GF-D8 (cell line): ENCODE data around the gene MYH7B.

ENCODE experiments used
- DNase-seq: peaks from one replicate; lab custom pipeline; 2025; lab: John Stamatoyannopoulos, UW

MYH7B gene

DNA sequence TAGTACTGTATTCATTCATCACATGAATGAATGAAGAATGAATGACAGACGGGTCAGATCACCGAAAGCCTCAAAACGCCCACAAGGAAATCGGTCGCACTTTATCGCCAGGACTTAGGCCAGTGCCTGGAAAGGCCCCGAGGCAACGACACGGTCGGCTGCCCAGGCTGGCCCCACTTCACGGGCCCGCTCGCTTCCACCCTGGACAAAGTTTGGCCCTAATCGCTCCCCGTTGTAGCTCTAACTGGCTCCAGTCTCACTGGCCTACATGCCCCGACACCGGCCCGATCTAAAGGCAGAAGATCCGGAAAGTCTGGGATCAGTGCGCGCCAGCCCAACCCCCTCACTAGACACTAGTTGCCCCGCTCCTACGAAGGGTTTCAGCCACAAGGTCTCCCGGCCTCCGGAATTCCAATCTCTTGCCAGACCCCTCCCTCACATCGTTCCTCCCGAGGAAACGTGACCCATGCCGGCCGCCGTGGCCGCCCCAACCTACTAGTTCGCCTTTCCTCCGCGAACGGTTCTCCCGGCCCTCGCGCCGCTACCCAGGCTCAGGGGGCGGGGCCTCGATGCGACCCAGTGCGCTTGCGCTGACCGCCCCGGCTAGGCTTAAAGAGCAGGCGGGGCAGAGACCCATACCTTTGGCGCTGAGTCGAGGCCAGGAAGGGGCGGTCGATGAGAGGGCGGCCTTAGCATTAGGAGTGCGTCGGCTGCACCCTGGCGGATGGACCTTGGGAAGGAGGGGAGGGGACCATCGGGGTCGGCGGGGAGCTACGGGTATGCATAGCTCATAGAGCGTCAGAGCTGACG lies at the start of gene MYH7B, which contains the start of gene GSS:
Gene MYH7B, plus strand, starts transcription at position 638 of the 810 bp plus-strand sequence. CDS start 22,138 bp downstream, outside the sequence.
Gene GSS, minus strand, starts transcription at position 576 of the 810 bp plus-strand sequence. CDS start 3,954 bp downstream, outside the sequence.
- DNase-seq = peak; percentile 86

DNA sequence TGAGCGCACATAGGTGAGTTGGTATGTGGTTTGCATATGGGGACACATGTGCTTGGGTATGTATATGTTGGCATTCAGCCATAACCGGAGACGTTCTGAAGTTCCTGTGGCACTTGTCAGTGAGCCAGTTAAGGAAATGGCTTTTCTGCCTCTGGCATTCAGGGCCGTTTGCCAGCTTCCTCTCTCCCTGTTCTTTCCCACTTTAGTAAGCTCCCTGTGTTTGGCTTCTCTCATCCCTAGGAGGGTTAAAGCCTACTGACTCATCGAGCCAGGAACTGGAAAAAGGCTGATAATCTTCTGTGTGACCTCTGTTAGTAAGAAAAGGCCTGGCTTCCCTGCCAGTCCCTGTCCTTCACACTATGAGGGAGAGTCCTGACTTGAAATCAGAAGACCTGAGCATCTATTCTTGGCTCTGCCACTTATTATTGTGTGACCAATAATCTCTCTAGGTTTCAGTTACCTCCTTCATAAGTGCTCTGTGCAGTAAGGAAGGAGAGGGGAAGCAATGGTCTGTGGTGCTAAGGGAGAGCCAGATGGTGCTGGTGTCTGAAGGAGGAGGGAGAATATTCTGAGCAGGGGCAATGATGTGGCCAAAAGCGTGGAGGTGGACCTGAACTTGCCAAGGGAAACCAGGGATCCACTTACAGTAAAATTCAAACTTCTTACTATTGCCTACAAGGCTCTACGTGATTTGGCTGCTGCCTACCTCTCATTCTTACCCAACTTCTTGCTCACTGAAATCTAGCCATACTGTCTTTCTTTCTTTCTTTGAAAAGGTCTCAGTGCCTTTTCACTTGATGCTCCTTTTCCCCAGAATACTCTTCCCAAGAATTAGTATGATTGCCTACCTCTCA lies 47.8 kb upstream of the MYH7B start:
- peak; percentile 59 for DNase-seq

DNA sequence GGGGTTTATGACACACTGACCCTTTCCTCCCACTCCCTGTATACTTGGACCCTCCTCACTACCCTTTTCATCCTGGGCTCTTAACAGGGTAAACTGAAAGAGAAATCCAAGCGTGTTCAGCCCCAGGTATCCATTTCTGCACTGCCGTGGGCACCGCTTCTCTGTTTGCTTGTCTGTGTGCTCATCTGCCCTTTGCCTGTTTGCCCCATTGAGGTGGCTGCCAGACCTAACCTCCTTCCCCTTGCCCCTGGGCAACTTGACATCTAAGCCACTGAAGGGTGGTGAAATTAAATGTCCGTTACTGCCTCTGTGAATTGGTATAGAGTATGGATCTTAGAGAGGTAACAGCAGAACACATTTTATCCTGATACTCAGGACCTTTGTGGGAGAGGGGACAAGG lies 40.5 kb upstream of the MYH7B start:
- no peak for DNase-seq

DNA sequence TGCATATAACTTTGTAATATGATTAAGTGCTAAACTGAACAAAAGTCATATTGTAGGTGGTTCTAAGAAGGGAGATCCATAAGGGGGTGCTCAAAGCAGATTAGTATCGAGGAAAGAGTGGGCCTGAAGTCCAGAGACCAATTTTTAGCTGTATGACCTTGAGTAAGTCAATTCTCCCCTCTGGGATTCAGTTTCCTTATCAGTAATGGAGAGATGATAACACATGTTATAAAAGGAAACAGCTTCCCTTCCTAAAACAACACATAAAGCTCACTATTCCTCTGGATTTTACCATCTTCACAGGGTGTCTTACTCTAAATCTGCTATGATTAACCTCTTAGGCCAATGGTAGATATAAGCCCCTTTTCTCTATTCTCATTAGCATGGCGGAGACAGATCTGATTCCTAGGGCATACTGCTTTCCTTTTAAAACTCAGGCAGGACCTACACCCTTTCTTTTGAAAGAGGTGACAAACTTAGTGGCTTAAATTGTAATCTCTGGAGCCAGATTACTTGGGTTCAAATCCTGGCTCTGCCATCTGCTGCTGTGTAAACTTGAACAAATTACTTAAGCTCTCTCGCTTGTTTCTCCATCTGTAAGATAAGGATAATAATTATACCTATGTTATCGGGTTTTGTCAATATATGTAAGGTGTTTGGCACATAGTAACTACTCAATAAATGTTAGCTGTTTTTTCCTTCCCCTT lies 39.8 kb upstream of the MYH7B start:
- DNase-seq = no peak

DNA sequence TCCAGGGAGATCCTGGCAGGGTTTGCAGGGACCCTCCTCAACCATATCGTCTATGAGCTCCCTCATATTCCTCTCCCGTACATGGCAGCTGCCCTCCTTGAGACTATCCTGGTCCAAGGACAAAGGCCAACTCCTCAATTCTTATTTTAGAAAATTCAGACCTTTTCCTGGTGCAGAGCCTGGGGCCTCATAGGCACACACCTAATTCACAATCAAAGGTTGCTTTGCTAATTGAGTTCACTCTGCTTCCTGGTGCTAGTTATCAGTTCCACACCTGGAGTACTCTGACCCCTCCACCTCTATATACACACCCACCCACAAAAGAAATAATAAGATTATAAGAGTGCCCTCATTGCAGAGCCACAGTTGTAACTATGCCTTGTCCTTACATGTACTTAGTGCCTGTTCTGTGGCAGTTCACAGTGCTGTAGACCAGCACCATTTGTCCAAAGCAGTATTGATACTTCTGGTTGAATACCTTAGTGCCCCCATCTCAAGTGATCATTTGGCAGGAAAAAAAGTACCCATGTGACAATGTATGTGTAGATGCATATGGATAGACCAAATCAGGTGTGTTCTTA lies 38.8 kb upstream of the MYH7B start:
- DNase-seq = no peak

DNA sequence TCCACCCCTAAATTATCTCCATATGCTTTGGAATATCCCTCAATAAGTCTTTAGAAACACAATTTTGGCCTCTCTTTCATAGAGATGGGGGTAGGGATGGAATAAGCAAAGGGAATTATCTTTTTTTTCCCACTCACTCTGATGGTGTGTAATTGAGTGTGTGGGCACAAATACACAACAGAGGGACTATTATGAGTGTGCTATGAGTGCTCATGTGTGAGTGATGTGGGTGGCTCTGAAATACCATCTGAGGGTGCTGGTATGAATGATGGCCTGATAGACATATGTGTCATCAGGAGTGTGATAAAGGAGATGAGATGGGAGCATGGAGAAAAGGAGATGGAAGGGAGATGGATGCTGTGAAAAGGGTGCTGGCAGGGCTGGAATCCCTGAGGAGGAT lies 35.6 kb upstream of the MYH7B start:
- DNase-seq = no peak

DNA sequence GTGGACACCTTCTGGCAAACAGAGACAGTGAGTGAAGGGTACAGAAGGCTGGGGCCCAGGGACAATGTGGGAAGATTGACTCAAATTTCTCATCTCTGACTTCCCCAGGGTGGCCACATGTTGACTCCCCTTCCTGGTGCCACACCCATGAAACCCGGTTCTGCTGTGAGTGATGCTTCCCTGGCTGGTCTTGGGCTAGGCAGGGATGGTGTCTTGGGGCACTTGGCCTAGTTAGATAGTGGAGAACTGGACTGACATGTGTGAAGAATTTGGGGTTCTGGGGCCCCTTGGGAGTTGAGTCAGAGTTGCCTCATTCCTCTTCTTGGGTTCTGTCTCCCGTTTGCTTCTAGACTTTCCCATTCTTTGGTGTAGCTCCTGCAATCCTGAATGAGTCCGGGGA lies 34.2 kb upstream of the MYH7B start:
- no peak for DNase-seq

DNA sequence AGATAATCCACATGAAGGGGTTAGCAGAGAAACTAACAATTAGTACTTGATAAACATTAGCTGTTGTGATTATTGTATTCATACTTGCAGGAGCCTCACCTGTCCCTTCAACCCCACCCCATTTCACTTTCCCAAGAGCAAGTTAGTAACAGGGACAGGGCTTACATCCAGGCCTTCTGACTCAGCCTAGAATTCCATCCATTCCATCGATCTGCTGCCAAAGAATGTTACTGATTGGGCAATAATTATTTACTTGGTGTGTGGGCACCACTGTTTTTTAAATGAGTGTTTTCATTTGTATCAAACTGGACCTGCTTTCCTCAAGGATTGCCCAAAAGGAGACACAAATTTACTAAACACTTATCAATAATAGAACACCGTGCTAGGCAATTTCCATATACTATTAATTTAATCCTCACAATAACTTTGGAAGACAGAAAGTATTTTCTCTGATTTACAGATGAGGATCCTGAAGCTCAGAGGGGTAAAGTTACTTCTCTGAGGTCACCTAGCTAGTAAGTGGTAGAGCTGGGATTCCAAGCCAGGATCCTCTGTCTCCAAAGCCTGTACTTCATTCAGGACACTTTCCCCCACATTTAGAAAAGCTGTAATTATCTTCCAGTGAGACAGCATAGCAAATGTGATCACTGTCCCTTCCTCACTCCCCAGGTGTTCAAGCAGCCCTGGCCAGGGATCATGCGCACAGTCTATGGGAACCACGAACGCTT lies 32.9 kb upstream of the MYH7B start:
- no peak for DNase-seq

DNA sequence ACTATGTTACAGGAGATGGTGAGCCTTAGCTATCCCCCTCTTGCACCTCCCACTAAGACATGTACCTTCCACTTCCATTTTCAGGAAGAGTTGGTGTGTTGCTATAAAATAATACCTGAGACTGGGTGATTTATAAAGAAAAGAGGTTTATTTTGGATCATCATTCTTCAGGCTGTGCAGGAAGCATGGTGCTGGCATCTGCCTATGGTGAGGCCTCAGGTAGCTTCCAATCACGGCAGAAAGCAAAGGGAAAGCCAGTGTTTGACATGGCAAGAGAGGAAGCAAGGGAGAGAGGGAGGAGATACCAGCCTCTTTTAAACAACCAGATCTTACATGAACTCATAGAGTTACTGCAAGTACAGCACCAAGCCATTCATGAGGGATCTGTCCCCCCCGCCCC lies 32.3 kb upstream of the MYH7B start:
- DNase-seq = no peak

DNA sequence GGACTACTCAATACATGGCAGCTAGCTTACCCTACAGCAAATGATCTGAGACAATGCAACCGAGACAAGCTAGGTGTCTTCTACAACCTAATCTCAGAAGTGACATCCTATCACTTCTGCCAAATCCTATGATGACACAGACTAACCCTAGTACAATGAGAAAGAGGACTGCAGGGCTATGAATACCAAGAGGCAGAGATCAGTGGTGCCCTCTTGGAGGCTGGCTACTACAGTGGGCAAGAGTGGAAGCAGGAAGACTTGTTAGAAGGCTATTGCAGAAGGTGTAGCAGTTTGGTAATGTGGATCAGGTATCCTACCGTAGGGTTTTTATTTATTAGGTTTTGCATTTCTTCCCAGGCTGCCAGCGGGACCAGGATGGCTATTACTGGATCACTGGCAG lies 30.3 kb upstream of the MYH7B start:
- no peak for DNase-seq

DNA sequence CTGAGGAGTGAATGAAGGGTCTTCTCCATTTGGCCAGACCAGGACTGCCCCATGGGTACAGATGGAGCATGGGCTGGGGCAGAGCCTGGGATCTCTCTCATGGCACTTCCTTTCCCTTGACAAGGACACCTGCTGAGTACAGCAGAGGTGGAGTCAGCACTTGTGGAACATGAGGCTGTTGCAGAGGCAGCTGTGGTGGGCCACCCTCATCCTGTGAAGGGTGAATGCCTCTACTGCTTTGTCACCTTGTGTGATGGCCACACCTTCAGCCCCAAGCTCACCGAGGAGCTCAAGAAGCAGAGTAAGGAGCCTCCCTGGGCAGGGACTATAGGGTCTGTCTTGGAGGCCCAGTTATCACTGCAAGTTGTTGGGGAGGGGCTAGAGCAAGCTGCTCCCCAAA lies 29.7 kb upstream of the MYH7B start:
- DNase-seq = no peak

DNA sequence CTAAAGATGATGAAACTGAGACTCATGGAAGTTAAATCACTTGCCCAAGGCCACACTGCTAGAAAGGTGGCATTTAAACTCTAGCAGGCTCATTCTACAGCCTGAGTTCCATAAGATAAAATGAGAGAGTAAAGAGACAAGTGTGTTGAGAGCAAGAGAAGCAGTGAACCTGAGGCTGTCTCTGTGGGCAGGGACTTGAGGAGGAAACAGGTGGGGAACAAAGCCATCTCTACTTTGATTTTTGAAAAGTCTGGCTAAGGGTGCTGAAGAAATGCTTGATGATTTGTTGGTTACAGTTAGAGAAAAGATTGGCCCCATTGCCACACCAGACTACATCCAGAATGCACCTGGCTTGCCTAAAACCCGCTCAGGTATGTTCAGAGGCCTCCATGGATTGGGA lies 29.1 kb upstream of the MYH7B start:
- DNase-seq = no peak

DNA sequence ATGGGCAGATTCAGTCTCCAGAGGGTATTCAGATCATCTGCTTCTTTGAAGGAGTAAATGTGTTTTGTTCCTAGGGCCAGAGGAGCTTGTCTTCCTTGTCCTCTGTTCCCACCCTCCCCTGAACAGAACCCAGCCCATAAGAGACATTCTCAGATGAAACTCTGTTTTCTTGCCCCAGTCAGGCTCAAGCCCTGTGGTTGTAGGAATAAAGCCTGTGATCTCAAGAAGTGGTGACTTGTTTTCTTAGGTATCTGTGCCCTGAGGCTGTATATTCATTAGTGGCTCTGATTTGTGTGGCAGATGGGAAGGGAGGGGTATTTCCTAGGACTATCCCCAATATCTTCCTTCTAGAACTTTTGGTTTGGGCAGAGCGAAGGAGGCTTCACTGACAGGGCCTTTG lies 27.9 kb upstream of the MYH7B start:
- no peak for DNase-seq

DNA sequence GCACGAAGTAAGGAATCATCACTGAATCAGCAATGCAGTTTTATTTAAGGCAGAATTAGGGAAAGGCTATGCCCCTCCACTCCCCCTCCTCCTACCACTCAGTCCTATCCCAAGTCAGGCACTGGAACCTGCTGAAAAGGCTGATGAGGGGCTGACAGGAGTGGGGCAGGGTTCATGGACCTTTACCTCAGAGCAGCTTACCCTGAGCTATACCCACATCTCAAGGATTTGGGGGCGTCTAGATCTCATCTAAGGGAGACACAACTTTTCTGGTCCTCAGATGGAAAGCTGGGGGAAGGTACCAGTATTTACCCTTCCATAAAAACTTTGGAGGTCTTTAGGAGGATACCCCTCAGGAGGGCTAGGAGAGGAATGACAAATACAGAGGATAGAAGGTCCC lies 27.3 kb upstream of the MYH7B start:
- no peak for DNase-seq

DNA sequence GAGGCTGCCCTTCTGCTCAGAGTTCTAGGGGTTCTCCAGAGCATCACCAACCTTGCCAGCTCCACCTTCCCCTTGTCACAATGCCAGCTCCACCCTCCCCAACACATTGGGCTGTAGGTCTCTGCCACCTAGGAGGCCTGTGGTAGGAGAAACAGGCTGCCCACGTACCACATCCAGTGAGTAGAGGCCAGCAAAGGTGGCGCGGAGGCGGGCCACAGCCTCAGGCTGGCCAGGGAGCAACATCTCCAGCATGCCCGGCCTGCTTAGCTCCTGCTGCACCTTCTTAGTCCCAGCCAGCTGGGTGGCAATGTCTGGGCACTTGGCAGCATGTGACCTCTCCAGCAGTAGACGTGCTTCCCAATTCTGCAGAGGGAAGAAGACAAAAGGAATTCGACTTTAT lies 23.9 kb upstream of the MYH7B start:
- no peak for DNase-seq

DNA sequence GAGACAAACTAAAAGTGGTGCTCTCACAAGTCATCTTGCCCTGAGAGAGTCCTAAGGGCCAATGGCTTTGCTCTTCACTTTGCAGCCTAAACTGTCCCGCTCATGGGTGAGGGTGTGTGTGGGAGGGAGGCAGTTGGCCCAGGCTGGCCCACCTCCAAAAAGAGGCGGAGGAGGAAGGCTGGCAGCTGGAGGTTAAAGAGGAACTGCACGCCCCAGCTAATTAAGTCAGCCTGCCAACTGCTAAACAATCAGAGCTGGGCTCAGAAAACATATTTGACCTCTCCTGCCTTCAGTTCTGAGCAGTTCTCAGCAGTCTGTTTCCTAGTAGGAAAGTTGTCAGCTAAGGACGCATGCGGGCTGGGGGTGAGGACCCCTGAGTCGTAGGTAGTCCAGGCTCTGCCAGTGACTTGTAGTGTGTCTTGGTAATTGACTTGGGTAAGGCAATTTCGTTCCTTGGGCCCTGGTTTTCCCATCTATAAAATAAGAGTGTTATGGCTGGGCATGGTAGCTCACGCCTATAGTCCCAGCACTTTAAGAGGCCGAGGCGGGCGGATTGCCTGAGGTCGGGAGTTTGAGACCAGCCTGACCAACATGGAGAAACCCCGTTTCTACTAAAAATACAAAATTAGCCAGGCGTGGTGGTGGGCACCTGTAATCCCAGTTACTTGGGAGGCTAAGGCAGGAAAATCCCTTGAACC lies 17.1 kb upstream of the MYH7B start:
- peak; percentile 85 for DNase-seq

DNA sequence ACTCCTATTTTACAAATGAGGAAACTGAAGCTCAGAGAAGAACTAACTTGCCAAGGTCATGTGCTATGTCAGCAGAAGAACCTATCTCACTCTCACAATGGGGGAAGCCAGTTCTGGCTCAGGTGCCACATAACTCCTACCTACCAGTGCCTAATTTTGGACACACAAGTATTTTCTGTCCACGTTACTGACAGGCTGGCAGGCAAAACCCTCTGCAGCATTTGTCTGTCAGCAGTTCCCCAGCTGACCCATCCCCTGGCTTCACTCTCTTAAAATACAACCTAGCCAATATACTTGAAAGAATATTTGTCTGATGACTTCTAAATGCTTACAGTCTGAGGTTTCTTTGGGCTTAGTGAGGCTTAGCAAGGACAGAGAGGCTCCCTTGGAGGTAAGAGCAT lies 15.6 kb upstream of the MYH7B start:
- no peak for DNase-seq

DNA sequence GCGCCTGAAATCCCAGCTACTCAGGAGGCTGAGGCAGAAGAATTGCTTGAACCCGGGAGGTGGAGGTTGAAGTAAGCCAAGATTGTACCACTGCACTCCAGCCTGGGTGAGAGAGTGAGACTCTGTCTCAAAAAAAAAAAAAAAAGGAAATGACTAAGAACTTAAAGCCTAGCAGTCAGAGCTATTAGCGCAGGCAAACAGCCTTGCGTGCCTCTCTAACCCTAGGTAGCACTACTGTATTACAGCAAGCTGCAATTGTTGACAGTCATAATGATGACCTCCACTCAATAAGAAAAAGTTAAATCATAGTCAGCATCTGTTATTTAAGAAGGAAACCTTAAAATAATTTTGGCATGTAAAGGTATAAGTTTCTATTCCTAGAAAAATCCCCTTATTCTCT lies 14.4 kb upstream of the MYH7B start:
- DNase-seq = no peak

DNA sequence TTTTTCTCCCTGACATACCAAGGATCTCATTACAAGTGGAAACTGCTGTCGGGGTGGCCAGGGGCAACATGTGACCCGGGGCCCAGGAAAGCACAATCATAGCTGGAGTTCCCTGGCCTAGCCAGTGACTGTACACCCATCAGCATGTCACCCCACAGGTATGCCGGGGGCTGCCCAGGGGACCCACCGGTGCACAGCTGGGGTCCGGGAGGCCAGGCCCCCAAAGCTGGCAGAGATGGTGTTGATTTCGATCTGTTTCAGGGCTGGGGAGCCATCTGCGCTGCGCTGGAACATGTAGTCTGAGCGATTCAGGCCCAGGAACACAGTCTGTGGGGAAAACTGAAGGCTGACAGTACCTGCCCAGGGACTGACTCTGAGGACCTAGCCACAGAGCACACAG lies 13.4 kb upstream of the MYH7B start:
- no peak for DNase-seq

DNA sequence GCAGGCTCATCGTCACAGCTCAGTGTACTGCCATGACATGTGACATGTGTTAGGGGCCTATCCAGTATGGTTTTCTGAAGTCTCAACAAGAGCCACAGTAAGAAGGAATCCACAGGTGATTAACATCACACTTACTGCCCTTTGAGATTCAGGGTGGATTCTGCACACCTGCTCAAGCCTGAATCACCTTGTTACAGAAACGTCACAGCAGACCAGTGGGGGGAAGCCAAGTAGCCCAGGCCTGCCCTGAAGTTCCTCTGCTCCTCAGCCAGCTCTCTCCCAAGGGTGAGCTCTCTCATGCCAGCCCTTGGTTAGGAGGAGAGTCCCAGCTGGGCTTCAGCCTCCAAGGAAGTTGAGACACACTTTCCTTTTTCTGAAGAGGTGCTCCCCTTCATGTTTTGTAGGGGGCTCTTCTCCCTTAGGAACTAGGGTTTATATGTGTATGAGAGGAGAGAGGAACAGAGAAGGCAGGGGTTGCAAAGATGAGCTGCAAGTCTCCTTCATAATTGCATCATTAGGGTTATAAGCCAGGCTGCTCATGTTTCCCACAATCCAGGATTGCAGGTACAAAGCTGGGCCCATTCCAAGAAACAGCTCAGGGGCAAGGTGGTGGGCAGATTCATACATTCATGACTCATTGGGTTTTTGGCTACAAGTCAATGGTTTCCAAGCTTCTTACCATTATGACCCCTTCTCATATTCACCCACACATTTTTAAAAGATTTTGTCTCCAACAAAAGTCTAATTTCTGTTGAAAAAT lies 11.7 kb upstream of the MYH7B start:
- DNase-seq = no peak
